Panc1 (cell line): Measurements from ENCODE around the gene MLN.

Experiments
- CTCF ChIP-seq: fragments of 450-650 bp; IDR thresholded peaks from 2 replicates; pipeline ENCODE4 v1.5.1; 2017; ENCODE audit warnings: mild to moderate bottlenecking
- POLR2AphosphoS5 ChIP-seq: IDR thresholded peaks from 2 replicates; pipeline ENCODE4 v1.6.1; 2012; ENCODE audit warnings: mild to moderate bottlenecking, low read depth, low read length, moderate library complexity
- REST ChIP-seq, 2 experiments: IDR thresholded peaks; 2 replicates each; pipeline ENCODE4 v1.6.1; 2011 to 2012; ENCODE audit warnings: low read depth in 2 of 2, control low read depth in 1 of 2, low read length in 1 of 2, mild to moderate bottlenecking in 1 of 2, moderate library complexity in 1 of 2; ENCODE audit not compliant: insufficient read depth in 1 of 2

DNA sequence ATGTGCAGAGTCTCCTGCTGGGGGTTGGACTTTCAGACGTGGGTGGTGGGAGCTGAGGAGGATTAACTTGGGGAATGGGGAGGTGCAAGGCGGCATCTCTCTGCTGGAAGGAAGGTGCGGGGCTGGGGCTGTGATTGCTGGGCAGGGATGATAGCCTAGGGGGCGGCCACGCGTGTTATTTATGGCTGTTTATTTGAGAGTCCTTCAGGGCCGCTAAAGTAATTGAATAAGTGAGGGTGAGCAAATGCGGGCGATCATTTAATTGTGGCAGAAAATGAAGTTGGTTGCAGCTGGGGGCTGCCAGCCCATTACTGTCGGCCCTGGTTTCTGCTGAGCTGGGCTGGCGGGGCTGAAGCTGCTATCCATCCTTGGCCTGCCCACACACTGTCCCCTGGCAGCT lies 49.6 kb downstream of the MLN start:
- TF ChIP-seq CTCF (no peak), REST (IDR thresholded peaks at IDR 0.05; ENCODE audit: insufficient read depth in 1 of 2, low read depth in 2 of 2, low read length in 1 of 2) (no peak), POLR2AphosphoS5 (no peak)
